Nephron progenitor cell (in vitro differentiated cells): ENCODE measurements around the gene ZFAND3.

Source experiments
- DNase-seq: peaks from one replicate; pipeline ENCODE4 v3.0.0; 2021
- H3K27ac Mint-ChIP-seq: 2 replicates; pipeline ENCODE4 v1.8.0; 2021; ENCODE audit warnings: mild to moderate bottlenecking, moderate library complexity, mixed read lengths
- H3K27me3 Mint-ChIP-seq: 2 replicates; pipeline ENCODE4 v1.8.0; 2021; ENCODE audit warnings: mild to moderate bottlenecking, low read depth, mixed read lengths; ENCODE audit not compliant: poor library complexity
- H3K36me3 Mint-ChIP-seq: 2 replicates; pipeline ENCODE4 v1.8.0; 2021; ENCODE audit warnings: low read depth, mixed read lengths
- H3K4me1 Mint-ChIP-seq: 2 replicates; pipeline ENCODE4 v1.8.0; 2021; ENCODE audit warnings: mixed read lengths
- H3K4me3 Mint-ChIP-seq: 2 replicates; pipeline ENCODE4 v1.8.0; 2021; ENCODE audit warnings: mild to moderate bottlenecking, moderate library complexity, mixed read lengths
- H3K9me3 Mint-ChIP-seq: 2 replicates; pipeline ENCODE4 v1.8.0; 2021; ENCODE audit warnings: mild to moderate bottlenecking, moderate library complexity, mixed read lengths
- CTCF ChIP-seq: fragments of 200-600 bp; sonication (generic); IDR thresholded peaks from 2 replicates; pipeline ENCODE4 v1.5.0; 2021; ENCODE audit warnings: antibody characterized with exemption

The ZFAND3 gene

GRCh38 chr6:38110481-38110971 is 291.0 kb downstream of the ZFAND3 start:
- DNase-seq: no peak
- no peak for TF ChIP-seq CTCF
- Mint-ChIP-seq H3K27me3 (no peaks in the 10 kb centered on the region), H3K9me3 (no peaks in the 10 kb centered on the region), H3K36me3 (peaks cover 19% of the 10 kb centered on the region), H3K4me3 (no peak overlapping the region), H3K4me1 (peaks cover 51% of the 10 kb centered on the region), H3K27ac (peak overlapping the region; percentile 89)

- Mint-ChIP-seq H3K4me3 (no peak overlapping the region), H3K4me1 (peaks cover 56% of the 10 kb centered on the region), H3K9me3 (no peaks in the 10 kb centered on the region), H3K27ac (no peak overlapping the region), H3K36me3 (peaks cover 25% of the 10 kb centered on the region), H3K27me3 (no peaks in the 10 kb centered on the region)
- TF ChIP-seq CTCF: no peak
- DNase-seq: no peak
Observed at GRCh38 chr6:38112181-38112580, 292.7 kb downstream of the ZFAND3 start.

GRCh38 chr6:38113825-38114576 is 294.5 kb downstream of the ZFAND3 start:
- TF ChIP-seq CTCF: no peak
- Mint-ChIP-seq H3K9me3 (no peaks in the 10 kb centered on the region), H3K27ac (no peak overlapping the region), H3K4me1 (peaks cover 62% of the 10 kb centered on the region), H3K36me3 (peaks cover 13% of the 10 kb centered on the region), H3K27me3 (no peaks in the 10 kb centered on the region), H3K4me3 (no peak overlapping the region)
- DNase-seq: no peak

- no peaks in the 10 kb centered on the region for H3K9me3 Mint-ChIP-seq
- peaks cover 61% of the 10 kb centered on the region for H3K4me1 Mint-ChIP-seq
- H3K4me3 Mint-ChIP-seq: no peak overlapping the region
- H3K36me3 Mint-ChIP-seq: peaks cover 7% of the 10 kb centered on the region
- H3K27ac Mint-ChIP-seq: peak overlapping the region; percentile 34
- no peak for TF ChIP-seq CTCF
- H3K27me3 Mint-ChIP-seq: no peaks in the 10 kb centered on the region
- no peak for DNase-seq
Observed at GRCh38 chr6:38114976-38115625, 295.6 kb downstream of the ZFAND3 start.

- H3K36me3 Mint-ChIP-seq: peaks cover 7% of the 10 kb centered on the region
- no peak for DNase-seq
- H3K27ac Mint-ChIP-seq: no peak overlapping the region
- TF ChIP-seq CTCF: no peak
- H3K4me3 Mint-ChIP-seq: no peak overlapping the region
- no peaks in the 10 kb centered on the region for H3K9me3 Mint-ChIP-seq
- peaks cover 2% of the 10 kb centered on the region for H3K27me3 Mint-ChIP-seq
- peaks cover 56% of the 10 kb centered on the region for H3K4me1 Mint-ChIP-seq
Observed at GRCh38 chr6:38115626-38116008, 296.1 kb downstream of the ZFAND3 start.
